SK-MEL-5 (cell line): ENCODE results near the gene PTPRE. TPM values are rescaled to one million over a fixed set of nuclear protein-coding genes. Genes with fewer than 3 reads are reported as not detected.
"Not testable (repeated sequence)": the region's sequence is repeated elsewhere in the genome, so short reads cannot be mapped to it uniquely, and the experiment has no call there.

Experiments used
- DNase-seq: peaks from one replicate; pipeline ENCODE4 v3.0.0-alpha.2; 2016; ENCODE audit warnings: low read depth, low spot score
- in situ Hi-C: cut with HindIII; loops from 2 replicates; pipeline ENCODE4 v1.10.0; 2016; ENCODE audit warnings: low sequenced_read_pairs, high pct_unique_total_duplicates, low pct_unique_long_range_greater_than_20kb
- total RNA-seq: library from RNA; depleted of rRNA; stranded (reverse); fragments of >200 nt; shearing (Covaris generic); gene quantifications from 2 replicates; pipeline ENCODE4 v1.2.3, GENCODE V29; 2014

The PTPRE gene
- total RNA-seq, 1 experiment from 2014 or later: 0.03 TPM

DNA sequence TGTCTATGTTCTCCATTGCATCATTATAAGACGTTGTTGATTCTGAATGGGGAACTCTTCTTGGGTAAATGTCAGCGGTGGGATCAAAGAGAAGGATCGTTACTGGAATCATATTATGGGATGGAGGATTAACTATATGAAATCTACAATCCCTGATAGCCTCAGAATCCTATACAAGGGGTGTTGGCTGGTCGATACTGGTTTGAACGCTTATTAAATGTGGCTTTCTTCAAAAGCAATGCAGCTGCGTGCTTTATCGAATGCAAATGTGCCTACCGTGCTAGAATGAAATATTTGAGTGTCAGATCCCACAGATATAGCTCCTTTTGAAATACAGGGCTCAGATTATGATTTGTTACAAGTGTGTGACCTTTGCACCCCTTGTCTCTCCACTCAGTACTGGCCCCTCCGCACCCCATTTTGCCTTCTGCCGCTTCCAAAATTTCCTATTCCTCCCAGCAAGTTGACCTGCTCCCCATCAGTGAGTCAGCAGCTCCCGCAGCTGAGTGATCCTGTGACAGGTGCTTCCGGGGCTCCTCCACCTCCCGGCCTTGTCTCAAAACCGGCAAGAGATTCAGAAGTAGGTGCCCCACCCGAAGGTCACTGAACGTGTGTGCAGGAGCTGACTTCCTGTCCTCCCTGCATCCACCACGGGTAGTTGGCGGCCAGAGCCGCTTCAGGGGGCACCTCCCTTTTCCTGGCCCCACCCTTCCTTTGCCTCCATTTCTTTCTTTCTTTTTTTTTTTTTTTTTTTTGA is 76.6 kb downstream of the PTPRE start:
- in situ Hi-C loops: no loop called here
- DNase-seq: no peak

DNA sequence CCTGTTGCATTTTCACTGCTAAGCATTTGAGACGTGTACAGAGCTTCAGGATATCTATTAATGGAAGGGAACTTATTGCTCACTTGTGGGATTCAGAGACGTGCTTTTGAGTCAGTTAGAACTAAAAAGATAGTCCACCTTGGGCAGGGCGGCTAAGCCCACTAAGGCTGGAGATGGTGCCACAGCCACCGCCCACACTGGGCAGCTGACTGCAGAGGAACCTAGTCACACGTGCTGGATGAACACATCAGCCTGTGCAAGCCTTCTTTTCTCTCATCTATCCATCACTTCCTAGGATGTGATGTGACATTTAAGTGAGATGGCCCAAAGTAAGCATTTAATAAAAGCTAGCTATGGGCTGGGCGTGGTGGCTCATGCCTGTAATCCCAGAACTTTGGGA is 78.0 kb downstream of the PTPRE start:
- in situ Hi-C loops: no loop called here
- DNase-seq: no peak

DNA sequence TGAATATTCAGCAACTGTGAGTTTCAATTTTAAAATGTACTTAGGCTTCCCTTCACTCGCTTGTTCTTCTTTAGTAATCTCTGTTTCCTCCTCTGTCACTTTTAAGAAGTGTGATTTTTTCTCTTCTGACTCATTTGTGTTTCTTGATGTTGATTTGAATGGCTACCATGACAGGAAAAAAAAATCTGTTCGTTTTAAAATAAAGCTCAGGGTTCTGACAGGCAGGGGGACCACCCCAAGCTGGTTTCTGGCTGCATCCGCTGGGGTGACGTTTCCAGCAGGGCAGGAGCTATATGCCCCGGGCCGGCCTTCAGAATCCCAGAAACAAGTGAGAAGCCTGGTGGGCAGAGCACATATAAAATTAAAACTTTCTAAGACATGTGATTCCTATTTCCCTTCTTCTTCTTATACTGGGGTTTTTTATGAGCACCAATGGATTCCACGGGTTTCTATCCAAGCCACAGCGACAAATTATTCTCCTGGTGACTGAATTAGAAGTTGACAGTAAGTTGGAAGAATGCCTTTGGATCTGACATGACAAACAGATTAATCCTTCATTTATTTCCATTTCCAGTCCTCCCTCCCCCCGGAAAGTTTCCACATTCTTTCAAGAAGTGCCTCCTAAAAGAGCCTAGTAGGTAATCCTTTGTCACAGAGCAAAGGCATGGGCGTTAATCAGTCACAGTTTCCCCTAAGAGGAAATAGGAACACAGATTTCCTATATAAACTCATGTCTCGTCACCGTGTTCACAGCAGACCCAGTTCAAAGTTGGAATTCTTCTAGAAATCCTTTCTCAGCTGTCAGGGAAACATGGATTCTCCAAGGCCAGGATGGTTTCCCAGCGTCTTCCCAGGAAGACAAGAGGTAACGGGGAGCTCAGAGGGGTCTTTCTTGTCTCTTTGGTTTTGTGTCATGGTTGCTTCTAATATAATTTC is 79.9 kb downstream of the PTPRE start:
- in situ Hi-C loops: no loop called here
- DNase-seq: no peak

DNA sequence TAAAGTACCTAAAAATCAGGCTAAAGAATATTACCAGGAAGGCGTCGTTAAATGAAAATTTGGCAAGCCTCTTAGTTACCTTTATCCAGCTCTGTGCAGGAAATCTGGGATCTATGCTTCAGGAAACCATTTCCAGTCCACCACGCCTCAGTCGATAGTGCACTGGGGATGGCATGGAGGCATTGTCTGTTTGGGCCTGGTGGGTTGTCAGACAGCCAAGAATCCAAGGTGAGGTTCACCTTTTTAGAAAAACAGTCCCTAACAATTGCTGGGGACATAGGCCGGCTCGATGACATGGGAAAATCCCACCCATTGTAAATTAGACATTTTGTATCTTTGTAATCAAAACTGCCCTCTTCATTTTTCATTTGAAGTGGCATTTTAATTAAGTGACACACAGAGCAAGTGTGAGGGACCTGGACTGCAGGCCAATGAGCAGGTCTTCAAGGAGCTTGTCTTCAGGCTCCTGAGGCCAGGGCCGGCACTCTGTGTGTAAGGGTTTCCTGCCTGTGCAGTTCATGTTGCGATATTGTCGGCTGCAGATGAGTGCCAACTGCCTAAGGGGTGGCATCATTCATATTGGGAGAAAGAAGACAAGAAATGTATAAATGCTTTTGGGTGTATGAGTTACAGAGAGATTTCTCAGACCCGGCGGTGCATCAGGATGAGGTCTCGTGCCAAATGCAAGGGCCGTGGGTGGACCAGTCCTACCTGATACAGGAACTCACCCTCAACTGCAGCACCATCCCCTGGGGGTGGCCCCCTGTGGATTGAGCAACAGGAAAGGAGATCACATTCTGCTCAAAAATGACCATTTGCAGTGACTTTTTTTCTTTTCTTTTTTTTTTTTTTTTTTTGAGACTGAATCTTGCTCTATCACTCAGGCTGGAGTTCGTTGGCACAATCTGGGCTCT is 80.8 kb downstream of the PTPRE start:
- in situ Hi-C loops: no loop called here
- no peak for DNase-seq

- in situ Hi-C loops: no loop called here
Observed at GRCh38 chr10:127989481-127990012, 82.6 kb downstream of the PTPRE start.

GRCh38 chr10:127990132-127990788 is 83.4 kb downstream of the PTPRE start:
- in situ Hi-C loops, DNase-seq: not testable (repeated sequence)

More at GRCh38 chr10:127989481-127990012, 82.6 kb downstream of the PTPRE start:
- DNase-seq: no peak

GRCh38 chr10:127990846-127991542 is 84.1 kb downstream of the PTPRE start:
- DNase-seq: no peak
- in situ Hi-C loops: no loop called here

- in situ Hi-C loops: no loop called here
- DNase-seq: no peak
Observed at GRCh38 chr10:127991543-127992255, 84.8 kb downstream of the PTPRE start.

- no peak for DNase-seq
- in situ Hi-C loops: no loop called here
Observed at GRCh38 chr10:127992376-127992775, 85.5 kb downstream of the PTPRE start.

DNA sequence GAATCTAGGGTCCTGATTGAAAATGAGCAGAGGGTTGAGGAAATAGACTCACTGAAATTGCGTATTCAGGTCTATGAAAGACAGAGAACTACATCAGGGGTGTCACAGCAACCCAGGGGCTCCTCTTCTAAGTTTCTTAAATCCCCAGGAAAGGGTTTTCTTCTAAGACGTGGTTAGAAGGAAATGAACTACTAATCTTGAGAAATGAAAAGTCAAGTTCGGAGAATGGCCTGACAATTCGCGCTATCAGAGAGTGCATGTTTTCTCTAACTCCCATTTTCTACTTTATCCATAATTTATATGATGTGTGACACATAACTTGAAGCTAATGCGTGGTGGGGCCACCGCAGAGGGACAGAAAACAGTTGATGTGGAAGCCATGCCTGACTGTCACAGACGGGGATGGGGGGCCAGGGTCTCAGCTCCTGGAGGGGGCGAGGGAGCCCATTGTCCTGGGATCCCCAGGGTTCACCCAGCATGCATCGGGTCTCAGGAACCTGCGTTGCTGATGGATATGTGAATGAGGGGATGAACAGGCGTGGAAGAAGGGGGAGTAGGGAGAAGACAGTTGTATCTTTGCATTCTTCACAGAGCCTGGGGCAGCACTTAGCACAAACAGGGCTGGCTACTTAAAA is 86.3 kb downstream of the PTPRE start:
- in situ Hi-C loops: no loop called here
- DNase-seq: no peak

- no peak for DNase-seq
- in situ Hi-C loops: no loop called here
Observed at GRCh38 chr10:127995939-127996338, 89.0 kb downstream of the PTPRE start.

DNA sequence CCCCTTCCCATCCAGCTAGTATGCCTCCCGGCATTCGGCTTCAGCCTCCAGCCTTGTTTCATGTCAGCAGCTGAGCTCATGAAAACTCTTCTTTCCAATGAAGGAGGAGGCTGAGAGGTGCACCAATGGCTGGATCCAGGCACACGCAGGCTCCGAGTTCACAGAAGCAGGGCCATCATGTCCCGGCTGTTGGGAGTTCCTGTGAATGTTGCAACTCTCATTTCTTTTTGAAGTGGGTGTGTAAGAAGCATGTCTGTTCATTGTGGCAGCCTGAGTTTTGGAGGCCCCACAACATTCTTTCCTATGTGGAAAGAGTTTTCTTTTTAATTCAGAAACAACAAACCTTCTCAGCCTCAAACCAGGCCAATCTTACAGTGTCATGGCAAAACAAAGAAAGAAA is 89.7 kb downstream of the PTPRE start:
- no peak for DNase-seq
- in situ Hi-C loops: no loop called here

GRCh38 chr10:127997271-127997670 is 90.4 kb downstream of the PTPRE start:
- in situ Hi-C loops: no loop called here
- no peak for DNase-seq

GRCh38 chr10:127997937-127998336 is 91.0 kb downstream of the PTPRE start:
- no peak for DNase-seq
- in situ Hi-C loops: no loop called here

DNA sequence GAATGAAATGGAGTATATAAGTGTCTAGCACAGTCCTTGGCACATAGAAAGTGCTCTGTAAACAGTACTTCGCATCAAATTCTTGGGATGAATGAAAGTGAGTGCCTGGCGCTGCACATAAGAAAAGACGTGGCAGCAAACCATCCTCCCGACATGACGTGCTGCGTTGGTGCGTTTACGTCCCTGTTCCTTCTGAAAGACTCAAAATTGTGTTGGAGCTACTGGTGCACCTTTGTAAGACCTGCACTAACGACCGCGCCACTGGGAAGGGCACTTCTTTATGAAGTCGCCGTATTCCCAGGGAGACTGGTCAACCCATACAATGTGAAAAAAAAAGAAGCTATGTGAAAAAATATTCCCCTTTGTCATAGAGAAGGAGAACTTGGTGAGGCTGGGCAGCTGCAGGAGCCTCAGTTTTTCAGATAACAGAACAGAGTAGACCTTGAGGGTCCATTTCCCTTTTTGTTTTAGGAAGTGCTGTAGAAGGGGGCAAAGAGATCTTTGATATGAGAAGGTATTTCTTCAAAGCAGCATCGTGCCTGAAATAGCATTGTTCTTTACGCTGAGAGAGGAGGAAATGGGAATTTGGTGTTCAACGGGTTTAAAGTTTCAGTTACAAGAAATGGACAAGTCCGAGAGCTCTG is 91.7 kb downstream of the PTPRE start:
- DNase-seq: no peak
- in situ Hi-C loops: no loop called here
